Measurements from ENCODE around the gene FBXL16.

Gene FBXL16

GRCh38 chr16:643050-643368 lies 62.6 kb downstream of the FBXL16 start:
- H4K8ac ChIP-seq (ENCODE audit: low read depth, low read length), result no peak overlapping the region

More at GRCh38 chr16:643050-643368, 62.6 kb downstream of the FBXL16 start:
- Histone ChIP-seq H2AK5ac (ENCODE audit: low read length) (peak overlapping the region; percentile 10), H3K36me3 (ENCODE audit: control insufficient read depth in 1 of 2, insufficient read depth in 2 of 2, low read length in 2 of 2) (peaks cover 0 to 4% of the 10 kb centered on the region in 2 experiments), H4K91ac (ENCODE audit: low read depth, low read length) (peak overlapping the region; percentile 2), H3K23ac (ENCODE audit: low read length) (no peak overlapping the region), H3K4ac (ENCODE audit: low read depth, low read length) (no peak overlapping the region), H3K18ac (ENCODE audit: low read length) (no peak overlapping the region), H3K79me1 (ENCODE audit: low read length) (peaks cover 10% of the 10 kb centered on the region), H2BK5ac (ENCODE audit: low read depth, low read length, poor library complexity) (no peak overlapping the region), H2BK120ac (ENCODE audit: insufficient read depth, low read length, poor library complexity) (no peak overlapping the region), H3K4me1 (ENCODE audit: control insufficient read depth in 1 of 2, insufficient read depth in 2 of 2, low read length in 2 of 2) (peaks cover 14 to 29% of the 10 kb centered on the region in 2 experiments), H2BK12ac (ENCODE audit: low read length) (peak overlapping the region; percentile 9), H3K79me2 (ENCODE audit: control insufficient read depth, insufficient read depth, low read length, poor library complexity) (peaks cover 5% of the 10 kb centered on the region), H3K4me3 (ENCODE audit: low read depth, low read length) (no peak overlapping the region), H4K12ac (ENCODE audit: low read depth, low read length) (no peak overlapping the region), H3K14ac (ENCODE audit: low read length) (no peak overlapping the region), H3K27me3 (ENCODE audit: insufficient read depth, low read length) (no peaks in the 10 kb centered on the region), H3K4me2 (ENCODE audit: low read length) (peak overlapping the region; percentile 72), H3K27ac (ENCODE audit: low read depth, low read length) (no peak overlapping the region), H2AFZ (ENCODE audit: insufficient read depth, low read length, poor library complexity) (no peak overlapping the region), H3K9ac (ENCODE audit: low read length) (no peak overlapping the region), H3K9me3 (ENCODE audit: insufficient read depth, low read depth, low read length) (peaks cover 1% of the 10 kb centered on the region)
- no peak for DNase-seq
- WGBS (ENCODE audit: extremely low coverage, insufficient coverage, insufficient read length), result no CpG with 5 or more reads among the region's 13 CpGs
